ENCODE measurements around the gene ANO7. TPM values are rescaled to one million over a fixed set of nuclear protein-coding genes. Genes with fewer than 3 reads are reported as not detected.

The ANO7 gene
- total and polyA plus RNA-seq, 2 of the 13 experiments (the other 11 are each of a cell fraction or from before 2014, with no cell fraction given): 4.1 to 4.9 TPM

- Histone ChIP-seq H3K36me3 (replicated peaks in 1 of 2; ENCODE audit: control insufficient read depth in 1 of 2, insufficient read depth in 2 of 2, low read length in 2 of 2) (no peaks in the 10 kb centered on the region), H3K4me2 (ENCODE audit: low read depth, low read length) (no peak overlapping the region), H3K27ac (ENCODE audit: extremely low read length, insufficient read depth, low read length) (no peak overlapping the region), H3K27me3 (ENCODE audit: control insufficient read depth in 1 of 2, insufficient read depth in 2 of 2, low read length in 2 of 2) (peaks cover 19 to 42% of the 10 kb centered on the region in 2 experiments), H4K20me1 (ENCODE audit: insufficient read depth, low read length) (no peaks in the 10 kb centered on the region), H3K9ac (ENCODE audit: insufficient read depth, low read depth, low read length) (no peak overlapping the region), H2AFZ (ENCODE audit: low read length) (no peak overlapping the region), H3K4me3 (replicated peaks in 1 of 3; ENCODE audit: insufficient read depth in 1 of 3, low read depth in 2 of 3, low read length in 3 of 3) (no peak overlapping the region), H3K4me1 (ENCODE audit: insufficient read depth, low read length) (peaks cover 51% of the 10 kb centered on the region), H3K79me2 (ENCODE audit: insufficient read depth, low read length) (peaks cover 16% of the 10 kb centered on the region), H3K9me3 (ENCODE audit: low read length) (no peaks in the 10 kb centered on the region)
- CTCF ChIA-PET (ENCODE audit: low intra/inter-chr PET ratio, low total read pairs): no interaction called here
- FAIRE-seq (no peak), ATAC-seq (no peak), DNase-seq (ENCODE audit: low spot score) (no peak)
- 68% methylated on average over 8 of the region's 9 CpGs for WGBS (ENCODE audit: low lambda C conversion rate)
- BruUV-seq (replicated peaks): no TSS peak
- in situ Hi-C loops (cut with HindIII; ENCODE audit: extremely low pct_ligation_motif_present, low pct_unique_long_range_greater_than_20kb): loop anchor here (5.0 to 25.0 kb wide), 2 partner anchors 123 to 653 kb away; partner anchors contain the start of genes ANKMY1, DUSP28 and RNPEPL1
- TF ChIP-seq RFX3 (CRISPR knock-in tag; IDR thresholded peaks at IDR 0.05): no peak
- TF ChIP-seq NR2F1 (CRISPR knock-in tag; IDR thresholded peaks at IDR 0.05): no peak
- no peak for TF ChIP-seq HOMEZ (CRISPR knock-in tag; IDR thresholded peaks at IDR 0.05; ENCODE audit: low read depth)
- no peak for TF ChIP-seq EED (CRISPR knock-in tag; IDR thresholded peaks at IDR 0.05)
- no peak for TF ChIP-seq GFI1 (CRISPR knock-in tag; IDR thresholded peaks at IDR 0.05; ENCODE audit: borderline replicate concordance)
- TF ChIP-seq SMYD3 (CRISPR knock-in tag; IDR thresholded peaks at IDR 0.05): no peak
- TF ChIP-seq ZEB1 (IDR thresholded peaks at IDR 0.05; ENCODE audit: insufficient replicate concordance, low read depth): no peak
- TF ChIP-seq NFKB2 (CRISPR knock-in tag; IDR thresholded peaks at IDR 0.05; ENCODE audit: borderline replicate concordance): no peak
- no peak for TF ChIP-seq CENPBD1 (CRISPR knock-in tag; IDR thresholded peaks at IDR 0.05; ENCODE audit: borderline replicate concordance, low read depth)
- no peak for TF ChIP-seq REXO4 (CRISPR knock-in tag; IDR thresholded peaks at IDR 0.05; ENCODE audit: borderline replicate concordance)
- intact Hi-C loops (cut with micrococcal nuclease; ENCODE audit: unreplicated experiment): loop anchor here (2.0 kb wide), 1 partner anchor 137 kb away; no protein-coding TSS in a partner anchor
- POLR2A ChIA-PET: interaction anchor here (1.5 to 2.2 kb wide), 2 partner anchors 14 to 66 kb away, joined by 4 to 6 read pairs; partner anchors contain the start of genes PASK and PPP1R7
Measured at GRCh38 chr2:241215421-241215820, 26.9 kb downstream of the ANO7 start.
